HG02884 (cell line): ENCODE measurements around the gene ADIRF.
"Not testable (repeated sequence)": the region's sequence is repeated elsewhere in the genome, so short reads cannot be mapped to it uniquely, and the experiment has no call there.

Source experiments
- ATAC-seq: cut with Tn5 transposase; IDR thresholded peaks from one replicate; pipeline ENCODE4 v1.9.1; 2021; ENCODE audit warnings: mild to moderate bottlenecking, moderate library complexity; ENCODE audit not compliant: unreplicated experiment

The ADIRF gene

GRCh38 chr10:86945361-86946212 is 22.7 kb upstream of the ADIRF start:
- ATAC-seq = no peak

GRCh38 chr10:86946213-86947155 is 21.8 kb upstream of the ADIRF start:
- ATAC-seq = no peak

- not testable (repeated sequence) for ATAC-seq
Measured at GRCh38 chr10:86947806-86948205, 20.5 kb upstream of the ADIRF start.

- no peak for ATAC-seq
Measured at GRCh38 chr10:86950349-86950748, 17.9 kb upstream of the ADIRF start.

- ATAC-seq = no peak
Measured at GRCh38 chr10:86951184-86951761, 17.0 kb upstream of the ADIRF start.

GRCh38 chr10:86952106-86952505 is 16.2 kb upstream of the ADIRF start:
- no peak for ATAC-seq

GRCh38 chr10:86952697-86953096 is 15.6 kb upstream of the ADIRF start:
- not testable (repeated sequence) for ATAC-seq

- no peak for ATAC-seq
Measured at GRCh38 chr10:86953747-86954680, 14.3 kb upstream of the ADIRF start.

GRCh38 chr10:86954681-86955500 is 13.4 kb upstream of the ADIRF start:
- ATAC-seq = no peak

GRCh38 chr10:86955501-86956194 is 12.6 kb upstream of the ADIRF start:
- no peak for ATAC-seq

GRCh38 chr10:86956195-86956847 is 12.0 kb upstream of the ADIRF start:
- ATAC-seq = no peak

GRCh38 chr10:86956848-86957448 is 11.3 kb upstream of the ADIRF start:
- no peak for ATAC-seq

- no peak for ATAC-seq
Measured at GRCh38 chr10:86957471-86958115, 10.7 kb upstream of the ADIRF start, which contains the start of gene MMRN2. Gene MMRN2, minus strand, starts transcription at chr10:86957615. Its CDS starts 74 bp downstream, at chr10:86957541.

GRCh38 chr10:86958116-86958900 is 10.0 kb upstream of the ADIRF start, which contains the start of gene SNCG:
Gene SNCG, plus strand, starts transcription at chr10:86958599. Its CDS starts 99 bp downstream, at chr10:86958698.
- no peak for ATAC-seq

- no peak for ATAC-seq
Measured at GRCh38 chr10:86958901-86959736, 9.2 kb upstream of the ADIRF start.

- ATAC-seq = no peak
Measured at GRCh38 chr10:86959737-86960002, 8.6 kb upstream of the ADIRF start.
